Activated naive CD4-positive, alpha-beta T cell treated with anti-CD3 and anti-CD28 coated beads, Interleukin-2, amount 50 U/mL, for 72 hours (primary cell): ENCODE results near the gene VSIR. TPM values are rescaled to one million over a fixed set of nuclear protein-coding genes. Genes with fewer than 3 reads are reported as not detected.

Experiments
- ATAC-seq, 2 donors: fragments of 150-1000 bp; cut with Tn5 transposase; 2 replicates each; pipeline ENCODE4 v1.10.0; 2021; ENCODE audit warnings: mild to moderate bottlenecking in 2 of 2, moderate library complexity in 2 of 2
- DNase-seq, 2 donors: peaks; one replicate each; pipeline ENCODE4 v3.0.0; 2021 to 2022; ENCODE audit warnings: low spot score in 2 of 2
- H3K27ac Mint-ChIP-seq, 2 donors: one replicate each; pipeline ENCODE4 v1.8.0; 2022; ENCODE audit warnings: mild to moderate bottlenecking in 2 of 2, mixed read lengths in 2 of 2
- H3K36me3 Mint-ChIP-seq, 2 donors: one replicate each; pipeline ENCODE4 v1.8.0; 2022; ENCODE audit warnings: mixed read lengths in 2 of 2
- H3K9me3 Mint-ChIP-seq, 2 donors: one replicate each; pipeline ENCODE4 v1.8.0; 2022; ENCODE audit warnings: mixed read lengths in 2 of 2
- total RNA-seq, 2 donors: library from RNA; stranded (reverse); gene quantifications; one replicate each; pipeline ENCODE4 v1.2.3, GENCODE V29; 2022

VSIR gene
- total RNA-seq, 2 donors from 2014 or later = 54.5 to 126 TPM

DNA sequence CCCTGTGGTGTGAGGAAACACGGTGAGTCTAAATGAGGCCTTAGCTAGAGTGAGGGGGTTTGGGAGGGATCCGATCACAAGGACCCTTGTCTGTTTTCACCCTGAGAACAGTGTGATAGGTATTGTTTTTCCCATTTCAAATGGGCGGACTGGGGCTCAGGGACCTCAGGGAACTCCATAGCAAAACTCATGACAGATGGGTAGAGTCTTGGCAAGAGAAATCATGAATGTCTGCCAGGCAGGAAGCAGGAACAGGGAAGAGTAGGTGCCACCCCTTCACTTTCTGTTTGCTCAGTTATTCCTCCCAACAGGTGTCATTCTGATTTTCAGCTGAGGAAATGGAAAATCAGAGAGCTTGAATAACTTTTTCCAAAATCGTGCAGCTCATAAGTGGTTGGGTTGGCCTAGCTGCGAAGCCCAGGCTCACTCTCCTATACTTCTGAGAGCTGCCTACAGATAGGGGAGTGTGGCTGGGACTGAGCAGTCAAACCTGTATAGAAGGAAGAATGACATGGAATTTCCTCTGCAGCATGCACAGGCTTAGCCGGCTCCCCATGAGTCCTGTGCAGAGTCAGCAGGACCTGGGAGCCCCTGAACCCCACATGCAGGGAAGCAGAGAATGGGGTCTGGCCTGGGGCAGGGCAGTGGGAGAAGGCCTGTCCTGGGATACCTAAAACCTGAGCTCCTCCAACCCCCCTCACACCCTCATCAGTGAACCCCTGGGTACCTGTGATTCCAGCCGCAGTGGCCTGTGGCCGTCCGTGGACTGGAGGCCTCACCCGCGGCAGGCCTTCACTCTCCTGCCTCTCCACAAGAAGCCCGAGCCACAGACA, 36.1 kb downstream of the VSIR start:
- Mint-ChIP-seq H3K27ac (peak overlapping the region; percentile 90 to 99), H3K9me3 (peaks cover 4 to 9% of the 10 kb centered on the region in 2 donors), H3K36me3 (peaks cover 3% of the 10 kb centered on the region in 2 donors)
- ATAC-seq (peak; percentile 76 to 80), DNase-seq (no peak)

DNA sequence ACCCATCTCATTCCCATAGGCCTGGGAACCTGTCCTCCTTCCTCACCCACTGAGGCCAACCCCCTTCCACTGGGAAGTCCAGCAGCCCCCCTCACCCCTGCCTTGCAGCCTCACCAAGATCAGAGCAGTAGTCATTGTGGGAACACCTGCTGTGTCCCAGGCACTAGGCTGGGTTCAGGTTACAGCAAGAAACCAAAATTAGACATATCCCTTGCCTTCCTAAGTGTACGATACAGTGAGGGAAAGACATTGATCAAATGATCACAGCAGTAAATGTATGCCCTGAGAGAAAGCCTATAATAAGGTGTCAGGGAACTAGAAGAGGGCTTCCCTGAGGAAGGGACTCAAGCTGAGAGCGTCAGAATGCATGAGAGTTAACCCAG, 36.8 kb downstream of the VSIR start:
- DNase-seq (no peak), ATAC-seq (peak; percentile 13 to 29)
- H3K27ac Mint-ChIP-seq = peak overlapping the region; percentile 90 to 99
- H3K36me3 Mint-ChIP-seq = no peaks in the 10 kb centered on the region
- H3K9me3 Mint-ChIP-seq = peaks cover 4 to 8% of the 10 kb centered on the region in 2 donors

GRCh38 chr10:71735709-71736569, 37.4 kb downstream of the VSIR start:
- DNase-seq (peak in 1 of 2 donors; percentile 55), ATAC-seq (peak; percentile 43 to 56)
- Mint-ChIP-seq H3K36me3 (no peaks in the 10 kb centered on the region), H3K27ac (peak overlapping the region; percentile 90 to 99), H3K9me3 (peaks cover 4% of the 10 kb centered on the region in 2 donors)

DNA sequence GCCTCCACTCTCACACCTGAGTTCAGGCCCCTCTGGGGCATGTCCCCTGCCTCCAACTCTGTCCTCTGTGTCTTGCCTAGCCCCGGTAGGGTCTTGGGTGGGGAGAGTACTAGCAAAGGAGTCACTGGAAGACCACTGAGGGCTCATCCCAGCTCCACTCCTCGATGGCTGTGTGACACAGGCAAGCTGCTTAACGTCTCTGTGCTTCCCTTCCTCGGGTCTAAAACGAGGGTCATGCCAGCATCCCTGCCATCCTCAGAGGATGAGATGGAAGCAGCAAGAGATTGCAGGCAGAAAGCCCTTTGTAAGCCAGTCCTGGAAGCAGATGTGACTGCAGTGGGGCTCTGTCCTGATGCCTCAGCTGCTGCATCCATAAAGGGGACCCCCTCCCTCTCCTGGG, 38.5 kb downstream of the VSIR start:
- no peak for ATAC-seq
- peak overlapping the region; percentile 90 to 99 for H3K27ac Mint-ChIP-seq
- peaks cover 4% of the 10 kb centered on the region in 2 donors for H3K9me3 Mint-ChIP-seq
- no peak for DNase-seq
- H3K36me3 Mint-ChIP-seq = no peaks in the 10 kb centered on the region

DNA sequence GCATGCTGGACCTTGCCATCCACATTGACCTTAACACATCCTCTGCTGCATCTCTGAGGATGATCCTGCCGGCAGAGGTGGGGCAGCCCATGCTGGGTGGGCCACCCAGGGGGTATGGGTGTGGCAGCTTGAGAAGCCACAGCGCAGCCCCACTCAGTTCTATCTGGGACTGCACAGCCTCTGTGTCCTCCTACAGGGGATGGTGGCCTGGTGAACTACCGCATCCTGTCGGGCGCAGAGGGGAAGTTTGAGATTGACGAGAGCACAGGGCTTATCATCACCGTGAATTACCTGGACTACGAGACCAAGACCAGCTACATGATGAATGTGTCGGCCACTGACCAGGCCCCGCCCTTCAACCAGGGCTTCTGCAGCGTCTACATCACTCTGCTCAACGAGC, 41.5 kb downstream of the VSIR start:
- H3K27ac Mint-ChIP-seq = peak overlapping the region; percentile 29 to 80
- DNase-seq = no peak
- peaks cover 4% of the 10 kb centered on the region in 2 donors for H3K9me3 Mint-ChIP-seq
- H3K36me3 Mint-ChIP-seq = no peaks in the 10 kb centered on the region
- no peak for ATAC-seq

GRCh38 chr10:71729161-71729636, 44.1 kb downstream of the VSIR start:
- Mint-ChIP-seq H3K36me3 (no peaks in the 10 kb centered on the region), H3K9me3 (peaks cover 4% of the 10 kb centered on the region in 2 donors), H3K27ac (peak overlapping the region; percentile 92 to 96)
- DNase-seq = no peak
- ATAC-seq = no peak

- ATAC-seq = peak; percentile 15 to 42
- H3K9me3 Mint-ChIP-seq = no peaks in the 10 kb centered on the region
- DNase-seq = peak; percentile 50 to 76
These were observed 45.3 kb downstream of the VSIR start for GRCh38 chr10:71727738-71728737.

DNA sequence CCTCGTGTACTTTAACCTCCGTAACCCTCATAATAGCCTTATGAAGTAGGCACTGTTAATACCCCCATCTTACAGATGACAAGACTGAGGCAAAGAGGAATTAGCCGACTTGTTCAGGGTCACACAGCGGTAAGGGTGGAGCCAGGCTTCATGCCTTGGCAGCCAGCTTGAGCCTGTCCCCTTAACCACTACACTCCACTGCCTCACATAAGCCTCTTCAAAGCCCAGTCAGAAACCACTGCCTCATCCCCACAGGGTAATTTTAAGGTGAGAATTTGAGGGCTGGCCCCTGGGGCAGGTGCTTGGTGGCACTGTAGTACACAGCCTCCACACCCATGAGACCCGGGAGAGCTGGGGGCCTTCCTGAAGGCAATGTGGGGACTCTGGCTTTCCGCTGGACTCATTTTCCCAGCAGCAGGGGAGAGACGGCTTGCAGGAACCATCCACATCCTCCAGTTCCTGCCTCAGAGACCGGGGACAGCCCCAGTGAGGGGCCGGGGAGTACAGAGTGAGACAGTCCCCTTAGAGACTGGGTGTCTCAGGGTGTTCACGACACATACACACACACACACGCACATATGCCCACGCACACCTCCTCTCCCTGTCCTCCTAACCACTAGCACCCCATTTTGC, 46.1 kb downstream of the VSIR start:
- H3K27ac Mint-ChIP-seq = peak overlapping the region; percentile 96 to 97
- ATAC-seq (peak; percentile 58 to 64), DNase-seq (peak; percentile 51 to 86)
- peaks cover 0 to 4% of the 10 kb centered on the region in 2 donors for H3K36me3 Mint-ChIP-seq
- no peaks in the 10 kb centered on the region for H3K9me3 Mint-ChIP-seq

More at GRCh38 chr10:71727738-71728737, 45.3 kb downstream of the VSIR start:
- Mint-ChIP-seq H3K36me3 (peaks cover 0 to 4% of the 10 kb centered on the region in 2 donors), H3K27ac (peak overlapping the region; percentile 96 to 97)

- H3K9me3 Mint-ChIP-seq = no peaks in the 10 kb centered on the region
These were observed 46.7 kb downstream of the VSIR start for GRCh38 chr10:71726580-71727104.

DNA sequence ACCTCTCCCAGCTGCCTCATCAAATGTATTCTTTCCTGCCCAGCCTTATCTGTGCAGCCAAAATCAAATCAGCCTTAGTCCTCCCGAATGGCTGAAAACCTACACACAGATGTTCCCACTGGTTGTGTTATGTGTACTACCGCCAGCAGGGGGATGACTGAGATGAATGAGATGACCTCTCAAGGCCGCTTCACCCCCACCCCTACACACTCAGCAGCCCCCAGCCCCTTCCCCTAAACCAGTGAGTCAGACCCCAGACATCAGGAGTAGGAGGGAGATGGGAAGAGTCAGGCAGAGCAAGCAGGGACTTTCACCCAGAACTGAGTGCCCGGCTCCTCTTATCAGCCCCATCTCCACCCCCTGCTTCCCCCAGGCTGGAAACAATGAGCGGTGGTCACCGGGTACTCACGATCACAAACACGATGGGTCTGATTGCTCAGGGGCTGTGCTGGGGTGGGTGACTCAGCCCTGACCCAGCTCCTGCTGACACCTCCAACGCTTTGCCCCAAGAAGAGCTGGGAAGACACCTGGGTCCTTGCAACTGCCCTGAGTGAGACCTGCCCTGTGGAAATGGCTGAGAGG, 47.2 kb downstream of the VSIR start:
- Mint-ChIP-seq H3K9me3 (no peaks in the 10 kb centered on the region), H3K36me3 (peaks cover 0 to 4% of the 10 kb centered on the region in 2 donors), H3K27ac (peak overlapping the region; percentile 96 to 97)
- DNase-seq (peak; percentile 64 to 95), ATAC-seq (peak; percentile 72 to 76)

More at GRCh38 chr10:71726580-71727104, 46.7 kb downstream of the VSIR start:
- no peak for DNase-seq
- peak; percentile 15 to 44 for ATAC-seq
- H3K36me3 Mint-ChIP-seq = peaks cover 0 to 4% of the 10 kb centered on the region in 2 donors
- H3K27ac Mint-ChIP-seq = peak overlapping the region; percentile 96 to 97

DNA sequence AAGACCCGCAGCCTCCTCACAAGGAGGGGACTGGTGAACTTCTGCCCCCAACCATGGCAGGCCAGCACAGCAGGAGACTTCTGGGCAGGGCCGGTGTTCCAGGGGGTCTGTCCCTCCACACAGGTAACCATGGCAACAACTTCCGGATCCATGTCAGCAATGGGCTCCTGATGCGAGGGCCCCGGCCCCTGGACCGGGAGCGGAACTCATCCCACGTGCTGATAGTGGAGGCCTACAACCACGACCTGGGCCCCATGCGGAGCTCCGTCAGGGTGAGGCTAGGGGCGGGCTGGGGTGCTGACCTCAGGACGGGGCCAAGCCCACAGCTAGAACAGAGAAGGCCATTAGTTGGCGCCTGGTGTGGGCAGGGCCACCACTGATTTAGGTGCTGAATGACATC, 48.1 kb downstream of the VSIR start:
- ATAC-seq (no peak), DNase-seq (no peak)
- Mint-ChIP-seq H3K27ac (peak overlapping the region; percentile 96 to 97), H3K36me3 (peaks cover 0 to 4% of the 10 kb centered on the region in 2 donors), H3K9me3 (no peaks in the 10 kb centered on the region)

DNA sequence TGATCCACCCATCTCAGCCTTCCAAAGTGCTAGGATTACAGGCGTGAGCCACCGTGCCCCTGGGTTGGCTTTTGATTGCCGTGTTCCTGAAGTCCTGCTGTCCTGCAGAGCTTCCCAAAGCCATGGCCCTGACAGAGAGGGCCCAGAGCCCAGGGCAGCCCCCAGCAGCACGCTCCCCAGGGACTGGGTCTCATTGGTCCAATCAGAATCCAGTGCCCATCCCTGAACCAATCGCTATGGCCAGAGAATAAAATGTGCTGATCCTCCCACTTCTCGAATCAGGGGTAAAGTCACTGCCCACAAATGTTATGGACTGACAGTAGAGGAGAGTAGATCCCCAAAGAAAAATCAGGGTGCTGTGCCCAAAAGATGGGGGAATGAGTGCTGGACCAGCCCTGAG, 48.8 kb downstream of the VSIR start:
- ATAC-seq (no peak), DNase-seq (no peak)
- Mint-ChIP-seq H3K27ac (peak overlapping the region; percentile 88 to 96), H3K9me3 (no peaks in the 10 kb centered on the region), H3K36me3 (peaks cover 0 to 4% of the 10 kb centered on the region in 2 donors)

- peak overlapping the region; percentile 15 to 96 for H3K27ac Mint-ChIP-seq
- no peak for ATAC-seq
These were observed 50.0 kb downstream of the VSIR start for GRCh38 chr10:71723311-71723710.

DNA sequence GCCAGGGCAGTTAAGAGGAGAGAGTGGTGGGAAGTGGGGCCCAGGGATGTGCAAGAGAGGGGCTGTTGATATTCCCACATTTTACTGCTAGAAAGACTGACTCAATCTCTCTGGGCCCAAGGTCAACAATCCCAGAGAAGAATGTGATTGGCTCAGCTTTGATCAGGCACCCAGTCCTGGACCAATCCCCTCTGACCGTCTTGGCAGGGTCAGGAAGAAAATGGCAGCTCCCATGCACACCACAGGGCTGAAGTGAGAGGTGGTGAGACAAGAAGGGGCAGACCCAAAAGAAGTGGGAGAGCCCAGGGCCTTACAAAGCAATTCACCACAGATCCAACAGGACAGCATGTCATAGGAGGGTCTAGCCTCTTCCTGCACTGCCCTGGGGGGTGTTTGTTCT, 50.5 kb downstream of the VSIR start:
- Mint-ChIP-seq H3K9me3 (no peaks in the 10 kb centered on the region), H3K27ac (peak overlapping the region in 1 of 2 donors; percentile 96), H3K36me3 (peaks cover 0 to 4% of the 10 kb centered on the region in 2 donors)
- ATAC-seq = no peak
- no peak for DNase-seq

More at GRCh38 chr10:71723311-71723710, 50.0 kb downstream of the VSIR start:
- peaks cover 0 to 4% of the 10 kb centered on the region in 2 donors for H3K36me3 Mint-ChIP-seq
- DNase-seq = no peak
- H3K9me3 Mint-ChIP-seq = no peaks in the 10 kb centered on the region

GRCh38 chr10:71721313-71721712, 52.0 kb downstream of the VSIR start:
- Mint-ChIP-seq H3K9me3 (no peaks in the 10 kb centered on the region), H3K27ac (peak overlapping the region; percentile 48 to 75), H3K36me3 (peaks cover 0 to 4% of the 10 kb centered on the region in 2 donors)
- ATAC-seq = no peak
- no peak for DNase-seq
